ENCODE measurements around the gene LXN. TPM values are rescaled to one million over a fixed set of nuclear protein-coding genes. Genes with fewer than 3 reads are reported as not detected.

The LXN gene
- polyA plus RNA-seq, 1 donor (not counting 4 experiments of a cell fraction or from before 2014, with no cell fraction given), result 8.4 TPM

- Histone ChIP-seq H3K4me2 (ENCODE audit: control insufficient read depth, extremely low read depth, insufficient read depth, low read depth, low read length) (no peak overlapping the region), H3K36me3 (ENCODE audit: control insufficient read depth in 2 of 2, extremely low read depth in 1 of 2, insufficient read depth in 2 of 2, low read length in 2 of 2) (peaks cover 0 to 6% of the 10 kb centered on the region in 2 experiments), H3K9ac (ENCODE audit: control insufficient read depth, extremely low read depth, insufficient read depth, low read length) (no peak overlapping the region), H3K27me3 (ENCODE audit: control insufficient read depth, extremely low read depth, insufficient read depth, low read length) (no peaks in the 10 kb centered on the region), H4K20me1 (ENCODE audit: control insufficient read depth, extremely low read depth, insufficient read depth, low read length) (no peaks in the 10 kb centered on the region), H2AFZ (ENCODE audit: control insufficient read depth, low read length) (no peak overlapping the region), H3K4me3 (ENCODE audit: control insufficient read depth in 2 of 3, extremely low read depth in 1 of 3, insufficient read depth in 2 of 3, low read depth in 1 of 3, low read length in 3 of 3) (no peak overlapping the region), H3K27ac (ENCODE audit: control insufficient read depth, insufficient read depth, low read length) (no peak overlapping the region), H3K9me1 (ENCODE audit: control insufficient read depth, extremely low read depth, insufficient read depth, low read length) (no peaks in the 10 kb centered on the region), H3K9me3 (ENCODE audit: control insufficient read depth, low read depth, low read length) (no peaks in the 10 kb centered on the region), H3K79me2 (ENCODE audit: control insufficient read depth, insufficient read depth, low read length) (no peaks in the 10 kb centered on the region), H3K4me1 (ENCODE audit: control insufficient read depth, extremely low read depth, insufficient read depth, low read length) (no peaks in the 10 kb centered on the region)
- FAIRE-seq, result no peak
- TF ChIP-seq CTCF (optimal IDR thresholded peaks at IDR 0.05 in 1 of 3, IDR thresholded peaks at IDR 0.05 in 1 of 3, conservative IDR thresholded peaks at IDR 0.05 in 1 of 3; ENCODE audit: extremely low read depth in 1 of 3, insufficient read depth in 2 of 3, low read length in 3 of 3) (no peak), EZH2 (IDR thresholded peaks at IDR 0.05; ENCODE audit: low read length) (no peak)
- dilution Hi-C loops (cut with MboI; ENCODE audit: extremely low pct_ligation_motif_present, low sequenced_read_pairs), result no loop called here
- DNase-seq (ENCODE audit: low read depth, low spot score), result no peak
These were observed 12.7 kb upstream of the LXN start for GRCh38 chr3:158685159-158685558.

GRCh38 chr3:158683230-158683962 lies 10.9 kb upstream of the LXN start:
- TF ChIP-seq CTCF (optimal IDR thresholded peaks at IDR 0.05 in 1 of 3, IDR thresholded peaks at IDR 0.05 in 1 of 3, conservative IDR thresholded peaks at IDR 0.05 in 1 of 3; ENCODE audit: extremely low read depth in 1 of 3, insufficient read depth in 2 of 3, low read length in 3 of 3) (no peak), EZH2 (IDR thresholded peaks at IDR 0.05; ENCODE audit: low read length) (no peak)
- no peak overlapping the region for H3K9ac ChIP-seq (ENCODE audit: control insufficient read depth, extremely low read depth, insufficient read depth, low read length)
- no peaks in the 10 kb centered on the region for H4K20me1 ChIP-seq (ENCODE audit: control insufficient read depth, extremely low read depth, insufficient read depth, low read length)
- dilution Hi-C loops (cut with MboI; ENCODE audit: extremely low pct_ligation_motif_present, low sequenced_read_pairs), result no loop called here
- H3K9me1 ChIP-seq (ENCODE audit: control insufficient read depth, extremely low read depth, insufficient read depth, low read length), result no peaks in the 10 kb centered on the region
- H2AFZ ChIP-seq (ENCODE audit: control insufficient read depth, low read length), result no peak overlapping the region
- H3K79me2 ChIP-seq (ENCODE audit: control insufficient read depth, insufficient read depth, low read length), result no peaks in the 10 kb centered on the region
- no peak overlapping the region for H3K4me2 ChIP-seq (ENCODE audit: control insufficient read depth, extremely low read depth, insufficient read depth, low read depth, low read length)
- no peaks in the 10 kb centered on the region for H3K4me1 ChIP-seq (ENCODE audit: control insufficient read depth, extremely low read depth, insufficient read depth, low read length)
- DNase-seq (ENCODE audit: low read depth, low spot score) (no peak), FAIRE-seq (no peak)
- no peak overlapping the region for H3K4me3 ChIP-seq (ENCODE audit: control insufficient read depth in 2 of 3, extremely low read depth in 1 of 3, insufficient read depth in 2 of 3, low read depth in 1 of 3, low read length in 3 of 3)
- H3K36me3 ChIP-seq (ENCODE audit: control insufficient read depth in 2 of 2, extremely low read depth in 1 of 2, insufficient read depth in 2 of 2, low read length in 2 of 2), result peaks cover 0 to 6% of the 10 kb centered on the region in 2 experiments
- no peaks in the 10 kb centered on the region for H3K27me3 ChIP-seq (ENCODE audit: control insufficient read depth, extremely low read depth, insufficient read depth, low read length)
- no peak overlapping the region for H3K27ac ChIP-seq (ENCODE audit: control insufficient read depth, insufficient read depth, low read length)
- H3K9me3 ChIP-seq (ENCODE audit: control insufficient read depth, low read depth, low read length), result no peaks in the 10 kb centered on the region
